Gastroesophageal sphincter (tissue), 2 donors: ENCODE measurements around the gene IQCN.

Experiments used
- POLR2A ChIP-seq, 2 donors: fragments of 450-650 bp; IDR thresholded peaks; one replicate each; pipeline ENCODE4 v1.6.1; 2017; ENCODE audit warnings: antibody characterized with exemption in 2 of 2, mild to moderate bottlenecking in 2 of 2, moderate library complexity in 1 of 2
- POLR2AphosphoS5 ChIP-seq: sonication (generic); formaldehyde crosslinking; IDR thresholded peaks from one replicate; pipeline ENCODE4 v1.6.1; 2017; ENCODE audit warnings: antibody characterized with exemption

DNA sequence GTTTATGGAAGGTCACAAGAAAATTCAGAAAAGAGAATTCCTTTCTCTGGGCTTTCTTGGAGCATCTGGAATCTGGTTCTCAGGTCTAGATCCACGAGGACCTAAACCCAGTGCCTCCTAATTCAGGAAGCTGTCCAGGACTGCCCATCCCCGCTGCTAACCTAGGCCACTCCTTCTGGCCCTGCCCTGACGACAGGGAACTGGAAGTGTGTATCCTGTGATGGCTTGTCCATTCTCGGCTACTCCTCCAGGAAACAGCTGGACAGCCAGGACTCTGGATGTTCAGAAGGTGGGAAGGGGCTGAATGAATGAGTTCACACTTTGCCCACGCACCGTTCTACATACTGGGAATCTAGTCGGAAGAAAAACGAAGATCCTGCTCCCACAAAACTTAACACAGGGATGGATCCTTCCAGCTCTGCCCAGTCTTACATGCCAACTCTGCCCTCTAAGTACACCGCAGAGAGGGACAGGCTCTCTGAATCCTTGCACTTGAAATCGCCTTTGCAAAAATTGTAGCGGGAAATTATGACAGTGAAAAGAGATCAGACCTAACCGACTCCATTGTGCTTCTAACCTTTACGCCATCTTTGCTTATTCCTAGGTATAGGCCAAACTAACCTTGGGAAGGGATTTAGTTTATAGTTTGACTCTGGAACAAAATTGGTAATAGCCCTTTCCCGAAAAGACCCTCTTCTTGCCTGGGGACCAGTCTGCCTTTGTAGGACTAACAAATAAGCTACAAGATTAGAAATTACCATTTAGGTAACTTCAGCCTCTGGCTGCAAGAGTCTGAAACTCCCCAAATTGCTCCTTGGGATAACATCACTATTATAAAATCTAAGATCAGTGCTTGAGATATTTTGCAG, 46.8 kb upstream of the IQCN start:
- TF ChIP-seq POLR2A (IDR thresholded peaks at IDR 0.05) (no peak), POLR2AphosphoS5 (no peak)
